ENCODE results near the gene MRPL3. TPM values are rescaled to one million over a fixed set of nuclear protein-coding genes. Genes with fewer than 3 reads are reported as not detected.
A peak's percentile ranks its signal among the peaks of the same experiment; 100 is the strongest.

The MRPL3 gene
- total RNA-seq, 4 donors from 2014 or later = 23.9 to 64.3 (median 37.4) TPM

DNA sequence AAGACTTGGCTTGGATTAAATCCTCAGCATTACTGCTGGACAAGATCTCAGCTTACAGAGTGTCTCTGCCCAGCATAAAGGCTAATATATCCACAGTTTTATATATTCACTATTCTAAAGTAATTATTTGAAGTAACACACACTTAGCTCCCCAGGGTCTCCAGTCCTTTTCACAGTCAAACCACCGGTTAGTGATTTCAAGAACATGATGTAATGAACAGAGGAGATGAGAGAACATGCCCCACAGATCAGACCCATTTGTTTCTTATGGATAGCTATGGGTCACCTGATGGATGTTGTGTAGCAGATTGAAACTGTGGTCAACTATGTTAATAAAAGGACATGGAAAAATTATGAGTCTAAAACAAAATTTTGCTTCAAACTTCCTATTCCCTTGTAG is 44.8 kb upstream of the MRPL3 start:
- intact Hi-C loops (cut with DNase I; ENCODE audit: low total_unique reads) (no loop called here), in situ Hi-C loops (cut with MboI; ENCODE audit: low pct_ligation_motif_present in 1 of 4, low pct_unique_long_range_greater_than_20kb in 1 of 4, low sequenced_read_pairs in 3 of 4) (no loop called here)
- no peaks in the 10 kb centered on the region for H3K9me3 ChIP-seq
- H3K36me3 ChIP-seq = no peaks in the 10 kb centered on the region
- DNase-seq = no peak
- peaks cover 0 to 7% (median 0%) of the 10 kb centered on the region in 4 donors for H3K4me1 ChIP-seq
- TF ChIP-seq POLR2AphosphoS5 (IDR thresholded peaks at IDR 0.05) (no peak), EP300 (IDR thresholded peaks at IDR 0.05; ENCODE audit: low read depth) (no peak), POLR2A (IDR thresholded peaks at IDR 0.05) (no peak)
- TF ChIP-seq, protein P1, sequence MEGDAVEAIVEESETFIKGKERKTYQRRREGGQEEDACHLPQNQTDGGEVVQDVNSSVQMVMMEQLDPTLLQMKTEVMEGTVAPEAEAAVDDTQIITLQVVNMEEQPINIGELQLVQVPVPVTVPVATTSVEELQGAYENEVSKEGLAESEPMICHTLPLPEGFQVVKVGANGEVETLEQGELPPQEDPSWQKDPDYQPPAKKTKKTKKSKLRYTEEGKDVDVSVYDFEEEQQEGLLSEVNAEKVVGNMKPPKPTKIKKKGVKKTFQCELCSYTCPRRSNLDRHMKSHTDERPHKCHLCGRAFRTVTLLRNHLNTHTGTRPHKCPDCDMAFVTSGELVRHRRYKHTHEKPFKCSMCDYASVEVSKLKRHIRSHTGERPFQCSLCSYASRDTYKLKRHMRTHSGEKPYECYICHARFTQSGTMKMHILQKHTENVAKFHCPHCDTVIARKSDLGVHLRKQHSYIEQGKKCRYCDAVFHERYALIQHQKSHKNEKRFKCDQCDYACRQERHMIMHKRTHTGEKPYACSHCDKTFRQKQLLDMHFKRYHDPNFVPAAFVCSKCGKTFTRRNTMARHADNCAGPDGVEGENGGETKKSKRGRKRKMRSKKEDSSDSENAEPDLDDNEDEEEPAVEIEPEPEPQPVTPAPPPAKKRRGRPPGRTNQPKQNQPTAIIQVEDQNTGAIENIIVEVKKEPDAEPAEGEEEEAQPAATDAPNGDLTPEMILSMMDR (IDR thresholded peaks at IDR 0.05) = no peak
- 88% methylated on average over 1 of the region's 1 CpG; no CpG with 5 or more reads in 1 of the 2 donors for WGBS, 2 donors (ENCODE audit: low coverage in 1 of 2)
- H3K4me3 ChIP-seq = no peak overlapping the region
- no peak overlapping the region for H3K27ac ChIP-seq
- no peaks in the 10 kb centered on the region for H3K27me3 ChIP-seq

DNA sequence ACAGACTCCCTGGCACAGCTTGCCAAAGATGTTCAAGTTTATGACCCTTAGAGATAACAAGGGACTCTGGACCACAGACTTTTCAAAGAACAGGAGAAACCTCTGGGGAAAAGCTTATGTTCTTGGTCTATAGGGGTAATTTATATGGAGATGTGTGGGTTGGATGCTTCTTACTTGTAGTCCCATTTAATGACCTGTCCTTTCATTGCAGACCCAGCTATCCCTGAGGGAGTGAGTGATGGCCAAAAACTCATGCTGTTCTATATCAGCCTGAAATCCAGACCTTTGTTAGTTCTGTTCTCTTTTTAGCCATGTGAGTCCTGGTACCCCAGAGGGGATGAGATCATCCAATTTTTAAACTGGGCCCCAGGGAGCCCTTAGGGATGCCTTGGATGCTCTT is 43.7 kb upstream of the MRPL3 start:
- intact Hi-C loops (cut with DNase I; ENCODE audit: low total_unique reads) (no loop called here), in situ Hi-C loops (cut with MboI; ENCODE audit: low pct_ligation_motif_present in 1 of 4, low pct_unique_long_range_greater_than_20kb in 1 of 4, low sequenced_read_pairs in 3 of 4) (no loop called here)
- TF ChIP-seq POLR2A (IDR thresholded peaks at IDR 0.05) (no peak), POLR2AphosphoS5 (IDR thresholded peaks at IDR 0.05) (no peak), EP300 (IDR thresholded peaks at IDR 0.05; ENCODE audit: low read depth) (no peak)
- TF ChIP-seq, protein P1 (IDR thresholded peaks at IDR 0.05) = no peak
- no peaks in the 10 kb centered on the region for H3K9me3 ChIP-seq
- H3K36me3 ChIP-seq = no peaks in the 10 kb centered on the region
- peaks cover 0 to 7% (median 0%) of the 10 kb centered on the region in 4 donors for H3K4me1 ChIP-seq
- no peak overlapping the region for H3K27ac ChIP-seq
- no peak for DNase-seq
- H3K27me3 ChIP-seq = no peaks in the 10 kb centered on the region
- no peak overlapping the region for H3K4me3 ChIP-seq

DNA sequence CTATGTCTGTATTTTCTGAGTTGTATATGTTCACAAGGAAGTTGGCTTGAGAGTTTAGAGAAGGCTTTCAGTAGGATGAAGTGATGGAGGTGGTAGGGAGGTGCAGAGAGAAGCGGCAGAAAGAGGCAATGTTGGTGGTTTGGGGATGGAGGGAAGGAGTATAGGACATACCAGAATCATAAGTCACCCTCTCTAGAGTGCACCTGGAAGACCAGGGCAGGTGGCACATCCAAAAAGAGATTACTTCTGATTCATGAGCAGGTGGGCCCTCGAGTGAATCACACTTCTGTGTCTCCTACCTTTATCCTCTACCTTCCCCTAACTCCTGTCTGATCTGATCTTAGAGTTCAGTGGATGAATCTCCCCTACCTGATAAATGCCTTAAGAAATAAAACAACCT is 41.8 kb upstream of the MRPL3 start:
- Histone ChIP-seq H3K36me3 (no peaks in the 10 kb centered on the region), H3K27ac (no peak overlapping the region), H3K4me3 (no peak overlapping the region), H3K4me1 (peaks cover 0 to 7% (median 0%) of the 10 kb centered on the region in 4 donors), H3K9me3 (no peaks in the 10 kb centered on the region), H3K27me3 (no peaks in the 10 kb centered on the region)
- TF ChIP-seq EP300 (IDR thresholded peaks at IDR 0.05; ENCODE audit: low read depth) (no peak), POLR2AphosphoS5 (IDR thresholded peaks at IDR 0.05) (no peak), POLR2A (IDR thresholded peaks at IDR 0.05) (no peak)
- TF ChIP-seq, protein P1 (IDR thresholded peaks at IDR 0.05) = no peak
- intact Hi-C loops (cut with DNase I; ENCODE audit: low total_unique reads) (no loop called here), in situ Hi-C loops (cut with MboI; ENCODE audit: low pct_ligation_motif_present in 1 of 4, low pct_unique_long_range_greater_than_20kb in 1 of 4, low sequenced_read_pairs in 3 of 4) (no loop called here)
- 74 to 100% methylated on average over 1 to 2 of the region's 2 CpGs for WGBS, 2 donors (ENCODE audit: low coverage in 1 of 2)
- no peak for DNase-seq

DNA sequence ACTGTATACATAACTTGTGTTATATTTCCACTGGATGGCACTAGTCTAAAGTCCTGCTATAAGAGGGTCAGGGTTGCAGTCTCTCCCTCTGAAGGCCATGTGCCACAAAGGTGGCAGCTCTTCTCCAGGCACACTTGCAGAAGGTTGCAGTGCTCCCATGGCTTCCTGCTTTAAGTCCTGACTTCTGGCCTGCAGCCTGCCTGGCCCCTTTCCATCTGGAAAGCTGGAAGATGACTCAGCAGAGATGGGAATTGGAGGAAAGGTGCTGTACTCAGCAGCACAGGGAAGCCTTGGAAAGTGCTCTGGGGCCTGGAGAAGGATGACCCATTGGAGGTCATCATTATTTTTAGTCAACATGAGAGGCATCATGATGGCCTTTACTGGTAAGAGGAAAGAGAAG is 40.9 kb upstream of the MRPL3 start:
- Histone ChIP-seq H3K4me3 (no peak overlapping the region), H3K27ac (no peak overlapping the region), H3K9me3 (no peaks in the 10 kb centered on the region), H3K36me3 (no peaks in the 10 kb centered on the region), H3K27me3 (no peaks in the 10 kb centered on the region), H3K4me1 (peaks cover 0 to 7% (median 0%) of the 10 kb centered on the region in 4 donors)
- in situ Hi-C loops (cut with MboI; ENCODE audit: low pct_ligation_motif_present in 1 of 4, low pct_unique_long_range_greater_than_20kb in 1 of 4, low sequenced_read_pairs in 3 of 4) (no loop called here), intact Hi-C loops (cut with DNase I; ENCODE audit: low total_unique reads) (no loop called here)
- DNase-seq = peak; percentile 42
- TF ChIP-seq POLR2A (IDR thresholded peaks at IDR 0.05) (no peak), POLR2AphosphoS5 (IDR thresholded peaks at IDR 0.05) (peak in 2 of 3 donors; percentile 12 to 40)
- TF ChIP-seq, protein P1 (IDR thresholded peaks at IDR 0.05) = no peak

Data from transverse colon (tissue), 4 donors.